Ovary (tissue), 9 donors: ENCODE data around the gene GSTT4. TPM values are rescaled to one million over a fixed set of nuclear protein-coding genes. Genes with fewer than 3 reads are reported as not detected.

ENCODE experiments used
- polyA plus RNA-seq, 2 donors: library from polyadenylated mRNA; stranded (reverse); fragments of 200-250 nt in 1 of 2; fragments of 350-450 nt in 1 of 2; fragmentation: Illumina TruSeq in 1 of 2; extraction: RNeasy Lipid Tissue Mini Kit (QIAGEN cat#74804) in 1 of 2; gene quantifications; one replicate each; pipeline ENCODE4 v1.2.3, GENCODE V29; 2013 to 2014
- total RNA-seq, 7 donors: library from RNA; depleted of rRNA in 2 of 7; stranded (reverse); fragments of >200 nt in 2 of 7; fragmentation: NEBNext Ultra II Directional in 3 of 7; extraction: Animal tissue kit (Norgen Biotek cat#: 25700) in 3 of 7; gene quantifications; one replicate each; pipeline versions ENCODE4 v1.1.0 to v1.2.4, GENCODE V29; 2016 to 2023
- donor health status: DM: no; HTN: no; CAD: no; lungs with moderate emphysema.
- donor health status: DM: no; HTN: no; CAD: no.
- donor health status: Bipolar disorder and iron deficiency.
- donor health status: DM: yes; HTN: yes; CAD: no.
- donor health status: DM: no; HTN: no; CAD: no.
- donor health status: DM: yes; HTN: yes; CAD: no.

The GSTT4 gene
- total and polyA plus RNA-seq, 9 donors = not detected

Other genes starting within 250 kb of the GSTT4 start
- 1 to 10 TPM in 4 of 7 donors, under 1 TPM in 3; 0.48 to 6.5 (median 1.1) TPM for gene C22orf15, start 242.5 kb downstream of the GSTT4 start, total RNA-seq
- under 1 TPM; 0.28 to 0.77 TPM for gene C22orf15, start 242.5 kb downstream of the GSTT4 start, polyA plus RNA-seq
- 10 to 100 TPM in 6 of 7 donors, 1 to 10 TPM in 1; 2.7 to 40.5 (median 22.9) TPM for gene CHCHD10, start 237.5 kb downstream of the GSTT4 start, total RNA-seq
- gene CHCHD10, start 237.5 kb downstream of the GSTT4 start, polyA plus RNA-seq = 10 to 100 TPM; 17.6 to 20.1 TPM
- gene MMP11, start 232.6 kb downstream of the GSTT4 start, total RNA-seq = 10 to 100 TPM in 4 of 7 donors, 1 to 10 TPM in 3; 1.4 to 59.7 (median 12.1) TPM
- 10 to 100 TPM in 1 of 2 donors, 1 to 10 TPM in 1; 1.4 to 11.4 TPM for gene MMP11, start 232.6 kb downstream of the GSTT4 start, polyA plus RNA-seq
- gene SMARCB1, start 218.5 kb downstream of the GSTT4 start, total RNA-seq = 100 to 1,000 TPM in 1 of 7 donors, 10 to 100 TPM in 6; 47.1 to 107 (median 87.3) TPM
- 10 to 100 TPM; 75.4 to 87.0 TPM for gene SMARCB1, start 218.5 kb downstream of the GSTT4 start, polyA plus RNA-seq
- gene DERL3, start 166.4 kb downstream of the GSTT4 start, total RNA-seq = 1 to 10 TPM in 5 of 7 donors, under 1 TPM in 2; 0.76 to 3.9 (median 2.0) TPM
- 1 to 10 TPM in 1 of 2 donors, under 1 TPM in 1; 0.45 to 1.5 TPM for gene DERL3, start 166.4 kb downstream of the GSTT4 start, polyA plus RNA-seq
- gene SLC2A11, start 147.6 kb downstream of the GSTT4 start, total RNA-seq = 10 to 100 TPM; 14.2 to 25.3 (median 17.2) TPM
- 10 to 100 TPM; 13.7 to 15.0 TPM for gene SLC2A11, start 147.6 kb downstream of the GSTT4 start, polyA plus RNA-seq
- gene MIF, start 111.1 kb downstream of the GSTT4 start, total RNA-seq = 100 to 1,000 TPM; 194 to 426 (median 362) TPM
- gene MIF, start 111.1 kb downstream of the GSTT4 start, polyA plus RNA-seq = 100 to 1,000 TPM in 1 of 2 donors, 1 to 10 TPM in 1; 1.1 to 289 TPM
- gene GSTT2B, start 44.3 kb downstream of the GSTT4 start, total RNA-seq = 10 to 100 TPM in 6 of 7 donors, 1 to 10 TPM in 1; 5.8 to 20.9 (median 14.1) TPM
- 10 to 100 TPM; 11.1 to 11.8 TPM for gene GSTT2B, start 44.3 kb downstream of the GSTT4 start, polyA plus RNA-seq
- 1 to 10 TPM in 5 of 7 donors, not detected in 2; 2.8 to 5.1 (median 3.4) TPM for gene DDTL, start 38.6 kb downstream of the GSTT4 start, total RNA-seq
- 1 to 10 TPM; 1.4 to 1.6 TPM for gene DDTL, start 38.6 kb downstream of the GSTT4 start, polyA plus RNA-seq
- gene DDT, start 31.0 kb downstream of the GSTT4 start, total RNA-seq = 100 to 1,000 TPM in 3 of 7 donors, 10 to 100 TPM in 4; 73.5 to 115 (median 90.0) TPM
- gene DDT, start 31.0 kb downstream of the GSTT4 start, polyA plus RNA-seq = 100 to 1,000 TPM in 1 of 2 donors, 10 to 100 TPM in 1; 34.6 to 236 TPM
- gene GSTT2, start 25.3 kb downstream of the GSTT4 start, total RNA-seq = 1 to 10 TPM in 1 of 7 donors, under 1 TPM in 2, not detected in 4; 0.67 to 1.4 (median 0.98) TPM
- 1 to 10 TPM in 1 of 2 donors, under 1 TPM in 1; 0.33 to 1.8 TPM for gene GSTT2, start 25.3 kb downstream of the GSTT4 start, polyA plus RNA-seq
- 10 to 100 TPM; 26.3 to 68.0 (median 50.2) TPM for gene CABIN1, start 5.9 kb upstream of the GSTT4 start, total RNA-seq
- 10 to 100 TPM; 15.7 to 25.1 TPM for gene CABIN1, start 5.9 kb upstream of the GSTT4 start, polyA plus RNA-seq
- 1 to 10 TPM in 5 of 7 donors, under 1 TPM in 2; 0.45 to 4.1 (median 2.6) TPM for gene SUSD2, start 176.0 kb upstream of the GSTT4 start, total RNA-seq
- 1 to 10 TPM; 1.7 to 2.9 TPM for gene SUSD2, start 176.0 kb upstream of the GSTT4 start, polyA plus RNA-seq
- gene GGT5, start 239.6 kb upstream of the GSTT4 start, total RNA-seq = 10 to 100 TPM in 6 of 7 donors, 1 to 10 TPM in 1; 4.6 to 34.0 (median 18.0) TPM
- gene GGT5, start 239.6 kb upstream of the GSTT4 start, polyA plus RNA-seq = 10 to 100 TPM; 24.7 to 32.1 TPM